Tibial nerve (tissue), 3 donors: Measurements from ENCODE around the gene PLD3.

Experiments used
- CTCF ChIP-seq, 5 experiments: fragments of 200-600 bp in 3 of 5; fragments of 450-650 bp in 2 of 5; sonication (generic) in 3 of 5; IDR thresholded peaks; one replicate each; pipeline ENCODE4 v1.5.1; 2016 to 2019; ENCODE audit warnings: antibody characterized with exemption in 5 of 5, mild to moderate bottlenecking in 3 of 5, moderate library complexity in 2 of 5
- POLR2A ChIP-seq, 2 donors: fragments of 450-650 bp; IDR thresholded peaks; one replicate each; pipeline ENCODE4 v1.6.1; 2017; ENCODE audit warnings: antibody characterized with exemption in 2 of 2, mild to moderate bottlenecking in 2 of 2, moderate library complexity in 2 of 2

- TF ChIP-seq CTCF (IDR thresholded peaks at IDR 0.05) (no peak), POLR2A (IDR thresholded peaks at IDR 0.05) (no peak)
Observed at GRCh38 chr19:40313229-40313983, 35.1 kb upstream of the PLD3 start.
